Measurements from ENCODE around the gene SH2D3C. TPM values are rescaled to one million over a fixed set of nuclear protein-coding genes. Genes with fewer than 3 reads are reported as not detected.

Gene SH2D3C
- total RNA-seq, 1 donor from 2014 or later, result 5.8 TPM

- H3K4me3 Mint-ChIP-seq (ENCODE audit: unreplicated experiment), result no peak overlapping the region
These were observed 75.0 kb downstream of the SH2D3C start for GRCh38 chr9:127703289-127703946.

GRCh38 chr9:127700594-127701255 lies 77.7 kb downstream of the SH2D3C start:
- no peak overlapping the region for H3K4me2 ChIP-seq (ENCODE audit: low read length)
- H3K27me3 ChIP-seq (ENCODE audit: insufficient read depth, low read length), result no peaks in the 10 kb centered on the region
- H3K4me1 Mint-ChIP-seq (ENCODE audit: low read depth, unreplicated experiment), result no peaks in the 10 kb centered on the region
- no peaks in the 10 kb centered on the region for H3K36me3 ChIP-seq (ENCODE audit: insufficient read depth, low read length)
- no peaks in the 10 kb centered on the region for H3K9me3 ChIP-seq (ENCODE audit: insufficient read depth, low read depth, low read length)
- TF ChIP-seq EZH2 (IDR thresholded peaks at IDR 0.05; ENCODE audit: insufficient read depth, low read length), result no peak
- TF ChIP-seq, protein P1, sequence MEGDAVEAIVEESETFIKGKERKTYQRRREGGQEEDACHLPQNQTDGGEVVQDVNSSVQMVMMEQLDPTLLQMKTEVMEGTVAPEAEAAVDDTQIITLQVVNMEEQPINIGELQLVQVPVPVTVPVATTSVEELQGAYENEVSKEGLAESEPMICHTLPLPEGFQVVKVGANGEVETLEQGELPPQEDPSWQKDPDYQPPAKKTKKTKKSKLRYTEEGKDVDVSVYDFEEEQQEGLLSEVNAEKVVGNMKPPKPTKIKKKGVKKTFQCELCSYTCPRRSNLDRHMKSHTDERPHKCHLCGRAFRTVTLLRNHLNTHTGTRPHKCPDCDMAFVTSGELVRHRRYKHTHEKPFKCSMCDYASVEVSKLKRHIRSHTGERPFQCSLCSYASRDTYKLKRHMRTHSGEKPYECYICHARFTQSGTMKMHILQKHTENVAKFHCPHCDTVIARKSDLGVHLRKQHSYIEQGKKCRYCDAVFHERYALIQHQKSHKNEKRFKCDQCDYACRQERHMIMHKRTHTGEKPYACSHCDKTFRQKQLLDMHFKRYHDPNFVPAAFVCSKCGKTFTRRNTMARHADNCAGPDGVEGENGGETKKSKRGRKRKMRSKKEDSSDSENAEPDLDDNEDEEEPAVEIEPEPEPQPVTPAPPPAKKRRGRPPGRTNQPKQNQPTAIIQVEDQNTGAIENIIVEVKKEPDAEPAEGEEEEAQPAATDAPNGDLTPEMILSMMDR (IDR thresholded peaks at IDR 0.05; ENCODE audit: insufficient read depth, low read depth, low read length), result no peak
- no peaks in the 10 kb centered on the region for H4K20me1 ChIP-seq (ENCODE audit: insufficient read depth, low read length)
- no peak for DNase-seq (ENCODE audit: low read depth)
- H3K4me1 ChIP-seq (ENCODE audit: insufficient read depth, low read length), result peaks cover 9% of the 10 kb centered on the region
- H3K4me3 ChIP-seq (ENCODE audit: insufficient read depth, low read depth, low read length), result no peak overlapping the region
- FAIRE-seq, result no peak
- no peak overlapping the region for H3K9ac ChIP-seq (ENCODE audit: low read length)
- no peaks in the 10 kb centered on the region for H3K36me3 Mint-ChIP-seq (ENCODE audit: low read depth, unreplicated experiment)
- H3K27ac ChIP-seq (ENCODE audit: low read depth, low read length), result no peak overlapping the region
- H3K27me3 Mint-ChIP-seq (ENCODE audit: low read depth, unreplicated experiment), result peaks cover 4% of the 10 kb centered on the region
- no peaks in the 10 kb centered on the region for H3K79me2 ChIP-seq (ENCODE audit: insufficient read depth, low read length)
- H3K9me3 Mint-ChIP-seq (ENCODE audit: unreplicated experiment), result peaks cover 4% of the 10 kb centered on the region
- no peak overlapping the region for H3K4me3 Mint-ChIP-seq (ENCODE audit: unreplicated experiment)
- no peak overlapping the region for H2AFZ ChIP-seq (ENCODE audit: low read depth, low read length)
- no peak overlapping the region for H3K27ac Mint-ChIP-seq (ENCODE audit: unreplicated experiment)

More at GRCh38 chr9:127703289-127703946, 75.0 kb downstream of the SH2D3C start:
- H3K36me3 ChIP-seq (ENCODE audit: insufficient read depth, low read length), result no peaks in the 10 kb centered on the region
- no peak for DNase-seq (ENCODE audit: low read depth)
- H3K27ac Mint-ChIP-seq (ENCODE audit: unreplicated experiment), result no peak overlapping the region
- peaks cover 9% of the 10 kb centered on the region for H3K4me1 ChIP-seq (ENCODE audit: insufficient read depth, low read length)
- H3K9me3 ChIP-seq (ENCODE audit: insufficient read depth, low read depth, low read length), result no peaks in the 10 kb centered on the region
- no peak overlapping the region for H3K4me2 ChIP-seq (ENCODE audit: low read length)
- H3K27me3 Mint-ChIP-seq (ENCODE audit: low read depth, unreplicated experiment), result peaks cover 6% of the 10 kb centered on the region
- H2AFZ ChIP-seq (ENCODE audit: low read depth, low read length), result no peak overlapping the region
- no peak overlapping the region for H3K9ac ChIP-seq (ENCODE audit: low read length)
- H3K4me1 Mint-ChIP-seq (ENCODE audit: low read depth, unreplicated experiment), result no peaks in the 10 kb centered on the region
- no peaks in the 10 kb centered on the region for H3K27me3 ChIP-seq (ENCODE audit: insufficient read depth, low read length)
- no peak overlapping the region for H3K4me3 ChIP-seq (ENCODE audit: insufficient read depth, low read depth, low read length)
- no peaks in the 10 kb centered on the region for H3K36me3 Mint-ChIP-seq (ENCODE audit: low read depth, unreplicated experiment)
- H4K20me1 ChIP-seq (ENCODE audit: insufficient read depth, low read length), result no peaks in the 10 kb centered on the region
- peaks cover 4% of the 10 kb centered on the region for H3K9me3 Mint-ChIP-seq (ENCODE audit: unreplicated experiment)
- H3K79me2 ChIP-seq (ENCODE audit: insufficient read depth, low read length), result no peaks in the 10 kb centered on the region
- no peak for FAIRE-seq
- TF ChIP-seq EZH2 (IDR thresholded peaks at IDR 0.05; ENCODE audit: insufficient read depth, low read length), result no peak
- TF ChIP-seq, protein P1 (IDR thresholded peaks at IDR 0.05; ENCODE audit: insufficient read depth, low read depth, low read length), result no peak
- no peak overlapping the region for H3K27ac ChIP-seq (ENCODE audit: low read depth, low read length)

DNA sequence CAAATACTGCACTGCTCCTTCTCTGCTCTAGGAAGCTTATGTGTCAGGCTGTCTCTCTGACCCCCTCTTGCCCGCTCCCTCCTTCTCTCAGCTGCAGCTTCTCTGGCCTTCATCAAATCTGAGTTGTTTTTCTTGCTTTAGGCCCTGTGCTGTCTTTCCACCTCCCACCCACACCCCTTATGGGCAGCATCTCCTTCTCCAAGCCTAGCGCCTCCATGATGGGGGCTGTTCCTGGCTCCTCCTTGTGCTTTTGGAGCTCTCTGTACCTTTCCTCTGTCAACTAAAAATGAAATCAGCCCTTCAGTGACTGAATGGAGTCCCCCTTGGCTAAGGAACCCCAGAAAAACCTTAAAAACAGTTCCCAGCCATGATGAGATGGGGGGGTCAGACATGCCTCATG lies 78.3 kb downstream of the SH2D3C start:
- H2AFZ ChIP-seq (ENCODE audit: low read depth, low read length), result no peak overlapping the region
- peaks cover 4% of the 10 kb centered on the region for H3K9me3 Mint-ChIP-seq (ENCODE audit: unreplicated experiment)
- no peaks in the 10 kb centered on the region for H3K4me1 Mint-ChIP-seq (ENCODE audit: low read depth, unreplicated experiment)
- no peaks in the 10 kb centered on the region for H3K27me3 ChIP-seq (ENCODE audit: insufficient read depth, low read length)
- H3K27ac Mint-ChIP-seq (ENCODE audit: unreplicated experiment), result no peak overlapping the region
- no peak overlapping the region for H3K9ac ChIP-seq (ENCODE audit: low read length)
- H3K79me2 ChIP-seq (ENCODE audit: insufficient read depth, low read length), result no peaks in the 10 kb centered on the region
- FAIRE-seq, result no peak
- no peak overlapping the region for H3K27ac ChIP-seq (ENCODE audit: low read depth, low read length)
- H3K36me3 Mint-ChIP-seq (ENCODE audit: low read depth, unreplicated experiment), result no peaks in the 10 kb centered on the region
- peaks cover 4% of the 10 kb centered on the region for H3K27me3 Mint-ChIP-seq (ENCODE audit: low read depth, unreplicated experiment)
- H3K9me3 ChIP-seq (ENCODE audit: insufficient read depth, low read depth, low read length), result no peaks in the 10 kb centered on the region
- no peaks in the 10 kb centered on the region for H3K36me3 ChIP-seq (ENCODE audit: insufficient read depth, low read length)
- DNase-seq (ENCODE audit: low read depth), result no peak
- H3K4me3 Mint-ChIP-seq (ENCODE audit: unreplicated experiment), result no peak overlapping the region
- no peak for TF ChIP-seq EZH2 (IDR thresholded peaks at IDR 0.05; ENCODE audit: insufficient read depth, low read length)
- TF ChIP-seq, protein P1 (IDR thresholded peaks at IDR 0.05; ENCODE audit: insufficient read depth, low read depth, low read length), result no peak
- peaks cover 9% of the 10 kb centered on the region for H3K4me1 ChIP-seq (ENCODE audit: insufficient read depth, low read length)
- no peak overlapping the region for H3K4me2 ChIP-seq (ENCODE audit: low read length)
- H3K4me3 ChIP-seq (ENCODE audit: insufficient read depth, low read depth, low read length), result no peak overlapping the region
- no peaks in the 10 kb centered on the region for H4K20me1 ChIP-seq (ENCODE audit: insufficient read depth, low read length)

Data from astrocyte (in vitro differentiated cells and primary cell).